ENCODE measurements around the gene THTPA.

DNA sequence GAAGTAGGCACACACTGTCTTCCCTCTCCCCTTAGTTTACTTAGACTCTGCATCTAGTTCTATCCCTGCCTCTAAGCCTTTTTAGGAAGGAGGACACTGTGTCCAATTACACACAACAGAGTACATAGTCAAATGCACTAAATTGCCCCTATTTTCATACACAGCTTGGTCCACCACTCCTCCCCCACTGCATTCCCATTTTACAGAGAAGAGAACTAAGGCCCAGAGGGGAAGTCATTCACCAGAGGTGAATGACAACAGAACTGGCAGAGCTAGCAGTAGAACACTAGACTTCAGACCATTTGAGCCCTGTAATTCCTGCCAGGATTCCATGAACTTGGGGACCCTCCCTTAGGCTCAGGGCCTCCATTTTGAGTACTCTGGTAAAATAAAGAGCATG, 23.7 kb downstream of the THTPA start:
- TF ChIP-seq CTCF (conservative IDR thresholded peaks at IDR 0.05; ENCODE audit: low read depth, low read length) (no peak), EZH2 (IDR thresholded peaks at IDR 0.05; ENCODE audit: borderline replicate concordance, low read depth, low read length, poor library complexity, severe bottlenecking) (no peak)
